ENCODE measurements around the gene CTNNA3.

CTNNA3 gene

GRCh38 chr10:66218289-66218688, 1477.7 kb downstream of the CTNNA3 start:
- no peak for DNase-seq (ENCODE audit: low read depth)

- DNase-seq (ENCODE audit: low read depth): no peak
These were observed 1480.1 kb downstream of the CTNNA3 start for GRCh38 chr10:66215920-66216319.

- DNase-seq (ENCODE audit: low read depth): peak; percentile 9
These were observed 1481.1 kb downstream of the CTNNA3 start for GRCh38 chr10:66214721-66215404.

GRCh38 chr10:66209025-66209424, 1487.0 kb downstream of the CTNNA3 start:
- no peak for DNase-seq (ENCODE audit: low read depth)

- no peak for DNase-seq (ENCODE audit: low read depth)
These were observed 1491.2 kb downstream of the CTNNA3 start for GRCh38 chr10:66204838-66205237.

GRCh38 chr10:66202101-66202500, 1493.9 kb downstream of the CTNNA3 start:
- no peak for DNase-seq (ENCODE audit: low read depth)

- no peak for DNase-seq (ENCODE audit: low read depth)
These were observed 1503.7 kb downstream of the CTNNA3 start for GRCh38 chr10:66192162-66192831.

GRCh38 chr10:66190413-66190812, 1505.6 kb downstream of the CTNNA3 start:
- no peak for DNase-seq (ENCODE audit: low read depth)

GRCh38 chr10:66189271-66189670, 1506.7 kb downstream of the CTNNA3 start:
- DNase-seq (ENCODE audit: low read depth): no peak

GRCh38 chr10:66187053-66187733, 1508.8 kb downstream of the CTNNA3 start:
- DNase-seq (ENCODE audit: low read depth): peak; percentile 13

- no peak for DNase-seq (ENCODE audit: low read depth)
These were observed 1513.0 kb downstream of the CTNNA3 start for GRCh38 chr10:66183028-66183427.

GRCh38 chr10:66180581-66181318, 1515.2 kb downstream of the CTNNA3 start:
- peak; percentile 62 for DNase-seq (ENCODE audit: low read depth)

- no peak for DNase-seq (ENCODE audit: low read depth)
These were observed 1516.0 kb downstream of the CTNNA3 start for GRCh38 chr10:66180021-66180420.

- peak; percentile 85 for DNase-seq (ENCODE audit: low read depth)
These were observed 1519.2 kb downstream of the CTNNA3 start for GRCh38 chr10:66176772-66177171.

- peak; percentile 7 for DNase-seq (ENCODE audit: low read depth)
These were observed 1528.2 kb downstream of the CTNNA3 start for GRCh38 chr10:66167816-66168215.

- DNase-seq (ENCODE audit: low read depth): no peak
These were observed 1533.3 kb downstream of the CTNNA3 start for GRCh38 chr10:66162560-66163143.

GRCh38 chr10:66151346-66151745, 1544.6 kb downstream of the CTNNA3 start:
- peak; percentile 18 for DNase-seq (ENCODE audit: low read depth)

- DNase-seq (ENCODE audit: low read depth): no peak
These were observed 1547.7 kb downstream of the CTNNA3 start for GRCh38 chr10:66148312-66148711.

GRCh38 chr10:66144016-66144415, 1552.0 kb downstream of the CTNNA3 start:
- DNase-seq (ENCODE audit: low read depth): no peak

- no peak for DNase-seq (ENCODE audit: low read depth)
These were observed 1593.2 kb downstream of the CTNNA3 start for GRCh38 chr10:66102756-66103155.

- no peak for DNase-seq (ENCODE audit: low read depth)
These were observed 1597.2 kb downstream of the CTNNA3 start for GRCh38 chr10:66098595-66099480.

Data from amniotic epithelial cell (primary cell).